Activated CD8-positive, alpha-beta memory T cell treated with anti-CD3 and anti-CD28 coated beads, Interleukin-2, amount 10 ng/mL, durations not matched to agents 7 days and 5 days (primary cell): ENCODE measurements around the gene IGFBPL1. TPM values are rescaled to one million over a fixed set of nuclear protein-coding genes. Genes with fewer than 3 reads are reported as not detected.

Experiments used
- ATAC-seq: fragments of 150-1000 bp; cut with Tn5 transposase; one replicate; pipeline ENCODE4 v1.10.0; 2021; ENCODE audit warnings: moderate library complexity
- CTCF ChIA-PET: fragments of 350-600 bp; sonication (Branson Sonifier 250); formaldehyde crosslinking; loops from one replicate; lab custom pipeline; 2021; ENCODE audit warnings: antibody characterized with exemption; lab: Charles Lee
- DNase-seq: peaks from one replicate; pipeline ENCODE4 v3.0.0-alpha.2; 2020
- H3K27ac Mint-ChIP-seq: one replicate; pipeline ENCODE4 v1.8.0; 2021; ENCODE audit warnings: mild to moderate bottlenecking, mixed read lengths
- H3K27me3 Mint-ChIP-seq: one replicate; pipeline ENCODE4 v1.8.0; 2021; ENCODE audit warnings: mixed read lengths
- H3K36me3 Mint-ChIP-seq: one replicate; pipeline ENCODE4 v1.8.0; 2021; ENCODE audit warnings: mild to moderate bottlenecking, mixed read lengths
- H3K4me1 Mint-ChIP-seq: one replicate; pipeline ENCODE4 v1.8.0; 2021; ENCODE audit warnings: mixed read lengths
- H3K4me3 Mint-ChIP-seq: one replicate; pipeline ENCODE4 v1.8.0; 2021; ENCODE audit warnings: mild to moderate bottlenecking, moderate library complexity, mixed read lengths
- H3K9me3 Mint-ChIP-seq: one replicate; pipeline ENCODE4 v1.8.0; 2022; ENCODE audit warnings: low read depth, mixed read lengths
- total RNA-seq, 2 experiments: library from RNA; stranded (reverse); gene quantifications; one replicate each; pipeline ENCODE4 v1.2.3, GENCODE V29; 2021

The IGFBPL1 gene
- total RNA-seq, 2 experiments from 2014 or later: not detected

DNA sequence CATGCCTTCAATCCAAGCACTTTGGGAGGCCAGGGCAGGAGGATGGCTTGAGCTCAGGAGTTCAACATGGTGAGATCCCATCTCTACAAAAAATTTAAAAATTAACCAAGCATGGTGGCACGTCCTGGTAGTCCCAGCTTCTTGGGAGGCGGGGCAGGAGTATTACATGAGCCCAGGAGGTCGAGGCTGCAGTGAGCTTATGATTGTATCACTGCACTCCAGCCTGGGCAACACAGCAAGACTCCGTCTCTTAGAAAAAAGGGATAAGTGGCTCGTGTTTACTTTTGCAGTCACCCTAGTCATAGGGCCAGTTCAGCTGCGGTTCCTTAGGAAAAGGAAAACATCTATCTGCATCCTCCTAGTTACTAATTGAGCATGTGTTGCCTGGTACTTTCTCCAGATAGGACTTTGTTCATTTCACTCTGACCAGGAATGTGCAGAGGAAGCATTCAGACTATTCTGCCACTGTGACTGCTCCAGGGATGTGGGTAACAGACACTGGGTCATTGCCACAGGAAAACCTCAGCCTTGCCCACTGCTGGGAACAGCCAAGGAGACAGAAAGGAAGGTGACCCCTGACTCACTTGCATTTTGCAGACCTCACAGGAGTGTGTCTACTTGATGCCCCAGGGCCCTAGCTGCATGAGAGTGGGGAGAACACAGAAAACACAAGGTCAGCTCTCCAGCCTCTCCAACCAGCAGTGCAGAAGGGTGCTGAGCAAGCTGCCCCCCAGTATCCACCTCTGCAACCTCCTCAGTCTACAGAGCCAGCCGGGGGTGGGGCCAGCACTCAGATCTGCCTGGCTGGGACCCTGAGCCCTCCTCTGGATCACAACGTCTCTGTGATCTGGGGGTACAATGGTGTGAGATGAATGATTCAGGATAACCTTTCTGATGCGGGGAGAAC is 65.6 kb downstream of the IGFBPL1 start:
- DNase-seq: no peak
- Mint-ChIP-seq H3K36me3 (no peaks in the 10 kb centered on the region), H3K27me3 (no peaks in the 10 kb centered on the region), H3K9me3 (no peaks in the 10 kb centered on the region), H3K27ac (no peak overlapping the region), H3K4me1 (no peaks in the 10 kb centered on the region), H3K4me3 (no peak overlapping the region)
- ATAC-seq: no peak
- CTCF ChIA-PET: no interaction called here

DNA sequence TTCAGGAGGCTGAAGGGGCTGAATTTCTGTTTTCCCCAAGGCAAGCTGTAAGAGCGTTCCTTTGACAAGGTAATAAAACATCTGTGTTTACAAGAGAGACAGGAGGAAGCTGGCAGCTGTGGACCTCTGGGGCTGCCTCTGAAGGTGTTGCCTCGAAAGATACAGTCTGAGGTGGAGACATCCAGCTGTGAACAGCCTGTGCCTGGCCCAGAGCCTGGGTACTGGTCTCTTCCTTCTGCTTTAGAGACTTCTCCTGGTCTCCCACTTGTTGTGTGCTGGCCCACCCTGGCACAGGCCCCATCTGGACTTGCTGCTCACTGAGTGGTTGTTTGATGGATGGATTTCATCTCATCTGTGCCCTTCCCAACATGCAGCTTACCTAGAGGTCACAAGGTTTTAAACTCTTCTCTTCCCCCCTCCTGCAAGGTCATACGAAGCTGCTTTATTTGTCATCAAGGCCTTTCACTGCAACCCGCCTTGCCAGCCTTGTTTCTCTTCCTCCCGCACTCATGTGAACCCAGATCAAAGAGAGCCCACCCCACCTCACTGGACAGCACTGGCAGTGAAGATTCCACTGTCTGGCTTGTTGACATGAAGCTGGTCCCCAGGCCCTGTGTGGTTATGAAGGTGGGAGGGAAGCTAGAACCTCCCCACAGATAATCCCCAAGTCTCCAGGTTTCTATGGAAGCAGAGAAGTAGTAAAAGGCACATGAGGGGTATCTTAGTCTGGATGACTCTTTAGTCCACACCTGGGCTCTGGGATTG is 66.7 kb downstream of the IGFBPL1 start:
- no peak for ATAC-seq
- Mint-ChIP-seq H3K36me3 (no peaks in the 10 kb centered on the region), H3K4me1 (no peaks in the 10 kb centered on the region), H3K27me3 (no peaks in the 10 kb centered on the region), H3K9me3 (no peaks in the 10 kb centered on the region), H3K4me3 (no peak overlapping the region), H3K27ac (no peak overlapping the region)
- no peak for DNase-seq
- CTCF ChIA-PET: no interaction called here

DNA sequence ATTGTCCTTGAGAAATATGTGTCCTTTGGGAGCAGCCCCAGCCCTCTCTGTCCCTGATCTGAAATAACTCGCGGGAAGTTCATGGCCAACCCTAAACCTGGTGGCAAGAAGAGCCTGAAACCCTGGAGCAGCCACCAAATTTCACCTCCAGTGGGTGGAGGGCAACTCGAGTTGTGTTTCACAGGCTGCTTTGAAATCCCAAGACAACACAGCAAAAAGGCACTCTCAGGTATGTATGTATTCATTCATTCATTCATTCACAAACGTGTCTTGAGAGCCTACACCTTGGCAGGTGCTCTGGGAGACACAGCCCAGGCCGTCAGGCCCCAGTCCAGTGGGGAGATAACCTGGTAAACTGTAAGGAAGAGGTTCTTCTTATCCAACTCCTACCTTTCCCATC is 67.4 kb downstream of the IGFBPL1 start:
- CTCF ChIA-PET: no interaction called here
- Mint-ChIP-seq H3K4me1 (no peaks in the 10 kb centered on the region), H3K27ac (no peak overlapping the region), H3K27me3 (no peaks in the 10 kb centered on the region), H3K4me3 (no peak overlapping the region), H3K9me3 (no peaks in the 10 kb centered on the region), H3K36me3 (no peaks in the 10 kb centered on the region)
- DNase-seq (no peak), ATAC-seq (no peak)

Other genes with a start within 250 kb of the IGFBPL1 start
- 10 to 100 TPM; 13.5 to 16.7 TPM for gene ALDH1B1, start 31.8 kb downstream of the IGFBPL1 start, total RNA-seq
- 1 to 10 TPM in 1 of 2 experiments, under 1 TPM in 1; 0.19 to 1.5 TPM for gene ANKRD18A, start 196.1 kb upstream of the IGFBPL1 start, total RNA-seq